Liver (tissue), 9 donors: ENCODE measurements around the gene GLI3. TPM values are rescaled to one million over a fixed set of nuclear protein-coding genes. Genes with fewer than 3 reads are reported as not detected.

Source experiments
- DNase-seq: peaks from one replicate; pipeline ENCODE4 v3.0.0-alpha.2; 2017; ENCODE audit warnings: low spot score
- H3K27ac ChIP-seq, 2 donors: one replicate each; pipeline ENCODE4 v1.7.0; 2013; ENCODE audit warnings: inconsistent platforms in 2 of 2, low read length in 2 of 2, control low read depth in 1 of 2, low read depth in 1 of 2, mild to moderate bottlenecking in 1 of 2
- H3K27me3 ChIP-seq, 4 donors: one replicate each; pipeline versions ENCODE4 v1.6.1 to v1.7.0; 2013; ENCODE audit warnings: low read length in 3 of 4, inconsistent platforms in 1 of 4, mild to moderate bottlenecking in 1 of 4, moderate library complexity in 1 of 4; ENCODE audit not compliant: control insufficient read depth in 4 of 4, insufficient read depth in 4 of 4
- H3K36me3 ChIP-seq, 4 donors: one replicate each; pipeline versions ENCODE4 v1.6.1 to v1.7.0; 2013; ENCODE audit warnings: low read length in 3 of 4, mild to moderate bottlenecking in 3 of 4, low read depth in 1 of 4, moderate library complexity in 1 of 4; ENCODE audit not compliant: control insufficient read depth in 4 of 4, insufficient read depth in 3 of 4
- H3K4me1 ChIP-seq, 4 donors: one replicate each; pipeline versions ENCODE4 v1.6.1 to v1.7.0; 2013; ENCODE audit warnings: low read length in 3 of 4, mild to moderate bottlenecking in 3 of 4, moderate library complexity in 1 of 4; ENCODE audit not compliant: control insufficient read depth in 4 of 4, insufficient read depth in 4 of 4
- H3K4me3 ChIP-seq, 3 donors: one replicate each; pipeline versions ENCODE4 v1.6.1 to v1.7.0; 2013; ENCODE audit warnings: low read length in 3 of 3, control low read depth in 1 of 3, low read depth in 1 of 3, mild to moderate bottlenecking in 1 of 3
- H3K9ac ChIP-seq, 2 donors: one replicate each; pipeline ENCODE4 v1.7.0; 2013; ENCODE audit warnings: low read length in 2 of 2, mild to moderate bottlenecking in 2 of 2, moderate library complexity in 2 of 2, control low read depth in 1 of 2, low read depth in 1 of 2
- H3K9me3 ChIP-seq, 4 donors: one replicate each; pipeline versions ENCODE4 v1.6.1 to v1.7.0; 2013; ENCODE audit warnings: low read length in 3 of 4; ENCODE audit not compliant: control insufficient read depth in 4 of 4
- EGR1 ChIP-seq, 2 donors: IDR thresholded peaks; 2 replicates each; pipeline ENCODE4 v1.6.1; 2016 to 2018; ENCODE audit warnings: antibody characterized with exemption in 2 of 2, low read depth in 2 of 2
- FOXA1 ChIP-seq: IDR thresholded peaks from 2 replicates; pipeline ENCODE4 v1.6.1; 2016; ENCODE audit warnings: antibody characterized with exemption
- FOXA2 ChIP-seq: IDR thresholded peaks from 2 replicates; pipeline ENCODE4 v1.6.1; 2016; ENCODE audit warnings: antibody characterized with exemption
- GABPA ChIP-seq, 2 donors: IDR thresholded peaks in 1 of 2; conservative IDR thresholded peaks in 1 of 2; 2 replicates each; pipeline ENCODE4 v1.6.1; 2016; ENCODE audit warnings: antibody characterized with exemption in 2 of 2, mild to moderate bottlenecking in 1 of 2, moderate library complexity in 1 of 2
- HNF4A ChIP-seq, 2 donors: conservative IDR thresholded peaks; 2 replicates each; pipeline ENCODE4 v1.6.1; 2016; ENCODE audit warnings: antibody characterized with exemption in 2 of 2, mild to moderate bottlenecking in 2 of 2
- HNF4G ChIP-seq: IDR thresholded peaks from 2 replicates; pipeline ENCODE4 v1.6.1; 2016; ENCODE audit warnings: antibody characterized with exemption
- JUND ChIP-seq, 2 donors: IDR thresholded peaks; 2 replicates each; pipeline ENCODE4 v1.6.1; 2016; ENCODE audit warnings: antibody characterized with exemption in 2 of 2
- NR2F2 ChIP-seq: IDR thresholded peaks from 2 replicates; pipeline ENCODE4 v1.6.1; 2016; ENCODE audit warnings: antibody characterized with exemption
- RAD21 ChIP-seq, 2 donors: IDR thresholded peaks; 2 replicates each; pipeline ENCODE4 v1.6.1; 2016; ENCODE audit warnings: antibody characterized with exemption in 2 of 2, mild to moderate bottlenecking in 2 of 2
- RXRA ChIP-seq, 2 donors: IDR thresholded peaks; 2 replicates each; pipeline ENCODE4 v1.6.1; 2017 to 2018; ENCODE audit warnings: antibody characterized with exemption in 2 of 2, mild to moderate bottlenecking in 1 of 2
- SP1 ChIP-seq: IDR thresholded peaks from 2 replicates; pipeline ENCODE4 v1.6.1; 2018; ENCODE audit warnings: antibody characterized with exemption, mild to moderate bottlenecking
- TAF1 ChIP-seq: conservative IDR thresholded peaks from 2 replicates; pipeline ENCODE4 v1.6.1; 2016; ENCODE audit warnings: antibody characterized with exemption, mild to moderate bottlenecking
- YY1 ChIP-seq: IDR thresholded peaks from 2 replicates; pipeline ENCODE4 v1.6.1; 2016; ENCODE audit warnings: antibody characterized with exemption, mild to moderate bottlenecking
- WGBS: extraction: QIAGEN DNeasy Blood & Tissue Kit; methylation state at CpG from one replicate; pipeline ENCODE4 v1.1.7; 2013; 5-methylcytosine and 5-hydroxymethylcytosine counted together
- polyA plus RNA-seq, 2 donors: library from polyadenylated mRNA; stranded (reverse) in 1 of 2; unstranded in 1 of 2; fragments of 200-250 nt in 1 of 2; fragments of >200 nt in 1 of 2; fragmentation: Nextera tagmentation in 1 of 2; extraction: Ambion mirVana in 1 of 2; gene quantifications; one replicate each; pipeline versions ENCODE4 v1.2.1 to v1.2.3, GENCODE V29; 2013 to 2015
- total RNA-seq, 2 donors: library from RNA; depleted of rRNA; stranded (reverse); fragments of >200 nt; gene quantifications; one replicate each; pipeline ENCODE4 v1.2.3, GENCODE V29; 2014
- TF ChIP-seq, protein P1 (sequence below): IDR thresholded peaks from 2 replicates; pipeline ENCODE4 v1.6.1; 2016; ENCODE audit warnings: antibody characterized with exemption
- TF ChIP-seq, protein P2 (sequence below): IDR thresholded peaks from 2 replicates; pipeline ENCODE4 v1.6.1; 2016; ENCODE audit warnings: antibody characterized with exemption
- TF ChIP-seq, protein P3 (sequence below): IDR thresholded peaks from 2 replicates; pipeline ENCODE4 v1.6.1; 2016; ENCODE audit warnings: antibody characterized with exemption, mild to moderate bottlenecking
- TF ChIP-seq, protein P4 (sequence below): IDR thresholded peaks from 2 replicates; pipeline ENCODE4 v1.6.1; 2016; ENCODE audit warnings: antibody characterized with exemption
- TF ChIP-seq, protein P5 (sequence below): fragments of 150-350 bp; IDR thresholded peaks from 2 replicates; pipeline ENCODE4 v1.5.1; 2017; ENCODE audit warnings: improper control_type of control experiment, low read depth, low read length; ENCODE audit not compliant: missing input control
- donor health status: healthy.
- donor health status: healthy.
- donor health status: healthy.
- donor health status: healthy.
- donor health status: healthy.

Gene GLI3
- total and polyA plus RNA-seq, 4 donors, result 0.09 to 0.42 (median 0.26) TPM

DNA sequence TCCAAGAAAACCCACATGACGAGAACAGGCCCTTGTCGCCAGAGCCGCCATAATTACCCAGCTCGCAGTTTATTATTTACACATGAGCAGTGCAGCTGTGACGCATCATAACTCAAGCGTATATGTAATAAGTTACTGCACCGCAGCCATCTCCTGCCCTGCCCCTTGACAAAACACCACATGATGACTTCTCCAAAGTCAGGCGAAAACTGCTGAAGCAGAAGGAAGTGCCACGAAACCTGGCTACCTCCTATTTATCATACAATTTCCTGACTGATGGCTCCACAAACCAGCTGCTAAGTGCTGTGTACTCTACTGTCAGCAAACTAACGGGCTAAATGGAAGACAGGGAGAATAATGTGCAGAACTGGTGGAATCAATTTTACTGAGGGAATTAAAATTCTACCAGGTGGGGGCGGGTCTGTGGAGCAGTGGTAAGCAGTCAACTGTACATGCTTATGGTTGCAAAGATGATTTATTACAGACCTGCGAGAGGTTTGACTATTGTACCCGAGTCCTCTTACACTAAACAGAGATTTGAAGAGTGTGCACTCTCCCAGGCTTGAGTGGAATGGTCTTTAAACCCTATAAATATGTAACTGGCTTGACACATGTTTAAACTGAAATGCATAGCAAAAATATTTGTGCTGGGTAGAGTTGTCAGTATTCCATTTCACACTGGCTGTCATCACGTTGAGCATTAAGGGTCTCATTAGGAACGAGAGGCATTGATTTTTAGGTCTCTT, 156.0 kb downstream of the GLI3 start:
- H3K4me1 ChIP-seq, result no peaks in the 10 kb centered on the region
- no peaks in the 10 kb centered on the region for H3K9me3 ChIP-seq
- H3K9ac ChIP-seq, result no peak overlapping the region
- TF ChIP-seq HNF4A (conservative IDR thresholded peaks at IDR 0.05), result no peak
- TF ChIP-seq SP1, result no peak
- TF ChIP-seq, protein P1, sequence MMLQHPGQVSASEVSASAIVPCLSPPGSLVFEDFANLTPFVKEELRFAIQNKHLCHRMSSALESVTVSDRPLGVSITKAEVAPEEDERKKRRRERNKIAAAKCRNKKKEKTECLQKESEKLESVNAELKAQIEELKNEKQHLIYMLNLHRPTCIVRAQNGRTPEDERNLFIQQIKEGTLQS, result no peak
- no peak for TF ChIP-seq FOXA2
- 61% methylated on average over 15 of the region's 15 CpGs for WGBS
- no peak for DNase-seq
- H3K36me3 ChIP-seq, result no peaks in the 10 kb centered on the region
- H3K27me3 ChIP-seq, result no peaks in the 10 kb centered on the region
- no peak overlapping the region for H3K27ac ChIP-seq
- H3K4me3 ChIP-seq, result no peak overlapping the region

DNA sequence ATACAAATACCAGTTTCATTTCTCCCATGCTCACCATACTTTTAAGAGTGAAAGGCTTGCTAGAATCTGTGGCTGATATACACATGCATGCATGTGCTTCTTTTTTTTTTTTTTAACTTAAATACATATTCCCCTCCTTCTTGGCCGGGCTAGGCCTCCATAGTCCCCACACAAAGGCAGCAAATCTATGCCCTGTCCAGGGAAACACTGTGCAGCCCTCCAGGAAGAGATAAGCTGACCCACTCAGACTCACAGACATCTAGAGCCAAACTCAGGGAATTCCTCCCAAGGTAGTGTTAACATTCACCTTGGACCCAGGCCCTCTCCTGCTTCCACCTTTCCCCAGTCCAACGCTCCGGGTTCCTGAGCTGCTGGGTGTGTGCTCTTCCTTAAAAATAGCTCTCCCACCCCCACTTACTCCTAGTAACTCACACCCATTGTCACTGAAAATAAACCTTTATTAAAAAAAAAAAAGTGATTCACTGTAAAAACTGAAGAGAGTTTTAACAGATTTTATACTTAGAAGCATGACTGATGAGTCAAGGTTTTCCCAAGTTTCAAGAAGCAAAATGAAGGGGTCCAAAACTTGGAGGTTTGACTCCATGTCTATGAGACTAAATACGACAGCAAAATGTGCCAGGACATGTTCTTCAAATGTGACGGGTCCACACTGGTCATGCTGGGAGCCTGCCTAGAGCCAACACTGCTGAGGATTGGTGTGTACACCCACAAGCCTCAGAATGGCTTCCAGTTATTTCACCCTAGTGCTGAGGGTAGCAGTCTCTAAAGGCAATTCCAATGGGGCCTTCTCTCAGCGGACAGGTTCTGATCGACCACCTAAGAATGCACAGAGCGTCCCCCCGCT, 159.5 kb downstream of the GLI3 start:
- no peak overlapping the region for H3K27ac ChIP-seq
- no peak for DNase-seq
- 90% methylated on average over 9 of the region's 9 CpGs for WGBS
- H3K9ac ChIP-seq, result no peak overlapping the region
- no peaks in the 10 kb centered on the region for H3K4me1 ChIP-seq
- H3K36me3 ChIP-seq, result no peaks in the 10 kb centered on the region
- no peak for TF ChIP-seq TAF1
- TF ChIP-seq, protein P2, sequence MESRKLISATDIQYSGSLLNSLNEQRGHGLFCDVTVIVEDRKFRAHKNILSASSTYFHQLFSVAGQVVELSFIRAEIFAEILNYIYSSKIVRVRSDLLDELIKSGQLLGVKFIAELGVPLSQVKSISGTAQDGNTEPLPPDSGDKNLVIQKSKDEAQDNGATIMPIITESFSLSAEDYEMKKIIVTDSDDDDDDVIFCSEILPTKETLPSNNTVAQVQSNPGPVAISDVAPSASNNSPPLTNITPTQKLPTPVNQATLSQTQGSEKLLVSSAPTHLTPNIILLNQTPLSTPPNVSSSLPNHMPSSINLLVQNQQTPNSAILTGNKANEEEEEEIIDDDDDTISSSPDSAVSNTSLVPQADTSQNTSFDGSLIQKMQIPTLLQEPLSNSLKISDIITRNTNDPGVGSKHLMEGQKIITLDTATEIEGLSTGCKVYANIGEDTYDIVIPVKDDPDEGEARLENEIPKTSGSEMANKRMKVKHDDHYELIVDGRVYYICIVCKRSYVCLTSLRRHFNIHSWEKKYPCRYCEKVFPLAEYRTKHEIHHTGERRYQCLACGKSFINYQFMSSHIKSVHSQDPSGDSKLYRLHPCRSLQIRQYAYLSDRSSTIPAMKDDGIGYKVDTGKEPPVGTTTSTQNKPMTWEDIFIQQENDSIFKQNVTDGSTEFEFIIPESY, result no peak
- no peak for TF ChIP-seq JUND (IDR thresholded peaks at IDR 0.05)
- no peak for TF ChIP-seq EGR1 (IDR thresholded peaks at IDR 0.05; ENCODE audit: low read depth in 2 of 2)
- TF ChIP-seq, protein P3, sequence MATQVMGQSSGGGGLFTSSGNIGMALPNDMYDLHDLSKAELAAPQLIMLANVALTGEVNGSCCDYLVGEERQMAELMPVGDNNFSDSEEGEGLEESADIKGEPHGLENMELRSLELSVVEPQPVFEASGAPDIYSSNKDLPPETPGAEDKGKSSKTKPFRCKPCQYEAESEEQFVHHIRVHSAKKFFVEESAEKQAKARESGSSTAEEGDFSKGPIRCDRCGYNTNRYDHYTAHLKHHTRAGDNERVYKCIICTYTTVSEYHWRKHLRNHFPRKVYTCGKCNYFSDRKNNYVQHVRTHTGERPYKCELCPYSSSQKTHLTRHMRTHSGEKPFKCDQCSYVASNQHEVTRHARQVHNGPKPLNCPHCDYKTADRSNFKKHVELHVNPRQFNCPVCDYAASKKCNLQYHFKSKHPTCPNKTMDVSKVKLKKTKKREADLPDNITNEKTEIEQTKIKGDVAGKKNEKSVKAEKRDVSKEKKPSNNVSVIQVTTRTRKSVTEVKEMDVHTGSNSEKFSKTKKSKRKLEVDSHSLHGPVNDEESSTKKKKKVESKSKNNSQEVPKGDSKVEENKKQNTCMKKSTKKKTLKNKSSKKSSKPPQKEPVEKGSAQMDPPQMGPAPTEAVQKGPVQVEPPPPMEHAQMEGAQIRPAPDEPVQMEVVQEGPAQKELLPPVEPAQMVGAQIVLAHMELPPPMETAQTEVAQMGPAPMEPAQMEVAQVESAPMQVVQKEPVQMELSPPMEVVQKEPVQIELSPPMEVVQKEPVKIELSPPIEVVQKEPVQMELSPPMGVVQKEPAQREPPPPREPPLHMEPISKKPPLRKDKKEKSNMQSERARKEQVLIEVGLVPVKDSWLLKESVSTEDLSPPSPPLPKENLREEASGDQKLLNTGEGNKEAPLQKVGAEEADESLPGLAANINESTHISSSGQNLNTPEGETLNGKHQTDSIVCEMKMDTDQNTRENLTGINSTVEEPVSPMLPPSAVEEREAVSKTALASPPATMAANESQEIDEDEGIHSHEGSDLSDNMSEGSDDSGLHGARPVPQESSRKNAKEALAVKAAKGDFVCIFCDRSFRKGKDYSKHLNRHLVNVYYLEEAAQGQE, result no peak
- TF ChIP-seq YY1, result no peak
- TF ChIP-seq SP1, result no peak
- no peak for TF ChIP-seq RXRA (IDR thresholded peaks at IDR 0.05)
- no peak for TF ChIP-seq GABPA (IDR thresholded peaks at IDR 0.05 in 1 of 2, conservative IDR thresholded peaks at IDR 0.05 in 1 of 2)
- TF ChIP-seq, protein P1, result no peak
- no peak for TF ChIP-seq HNF4G
- TF ChIP-seq RAD21 (IDR thresholded peaks at IDR 0.05), result no peak
- no peak for TF ChIP-seq FOXA1
- no peak for TF ChIP-seq NR2F2
- TF ChIP-seq HNF4A (conservative IDR thresholded peaks at IDR 0.05), result no peak
- TF ChIP-seq, protein P4, sequence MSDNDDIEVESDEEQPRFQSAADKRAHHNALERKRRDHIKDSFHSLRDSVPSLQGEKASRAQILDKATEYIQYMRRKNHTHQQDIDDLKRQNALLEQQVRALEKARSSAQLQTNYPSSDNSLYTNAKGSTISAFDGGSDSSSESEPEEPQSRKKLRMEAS, result no peak
- TF ChIP-seq, protein P5, sequence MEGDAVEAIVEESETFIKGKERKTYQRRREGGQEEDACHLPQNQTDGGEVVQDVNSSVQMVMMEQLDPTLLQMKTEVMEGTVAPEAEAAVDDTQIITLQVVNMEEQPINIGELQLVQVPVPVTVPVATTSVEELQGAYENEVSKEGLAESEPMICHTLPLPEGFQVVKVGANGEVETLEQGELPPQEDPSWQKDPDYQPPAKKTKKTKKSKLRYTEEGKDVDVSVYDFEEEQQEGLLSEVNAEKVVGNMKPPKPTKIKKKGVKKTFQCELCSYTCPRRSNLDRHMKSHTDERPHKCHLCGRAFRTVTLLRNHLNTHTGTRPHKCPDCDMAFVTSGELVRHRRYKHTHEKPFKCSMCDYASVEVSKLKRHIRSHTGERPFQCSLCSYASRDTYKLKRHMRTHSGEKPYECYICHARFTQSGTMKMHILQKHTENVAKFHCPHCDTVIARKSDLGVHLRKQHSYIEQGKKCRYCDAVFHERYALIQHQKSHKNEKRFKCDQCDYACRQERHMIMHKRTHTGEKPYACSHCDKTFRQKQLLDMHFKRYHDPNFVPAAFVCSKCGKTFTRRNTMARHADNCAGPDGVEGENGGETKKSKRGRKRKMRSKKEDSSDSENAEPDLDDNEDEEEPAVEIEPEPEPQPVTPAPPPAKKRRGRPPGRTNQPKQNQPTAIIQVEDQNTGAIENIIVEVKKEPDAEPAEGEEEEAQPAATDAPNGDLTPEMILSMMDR, result no peak
- no peaks in the 10 kb centered on the region for H3K27me3 ChIP-seq
- H3K9me3 ChIP-seq, result no peaks in the 10 kb centered on the region
- no peak overlapping the region for H3K4me3 ChIP-seq
